K562 (cell line): ENCODE results near the gene DISC1. TPM values are rescaled to one million over a fixed set of nuclear protein-coding genes. Genes with fewer than 3 reads are reported as not detected.
A peak's percentile ranks its signal among the peaks of the same experiment; 100 is the strongest.

ENCODE experiments used
- ATAC-seq: fragments of 200-7000 bp; cut with Tn5 transposase; 3 replicates; pipeline ENCODE4 v1.9.1; 2020; ENCODE audit warnings: moderate library complexity
- BruUV-seq: library from RNA; stranded (reverse); fragments of 400-500 nt; replicated peaks from 2 replicates; lab custom pipeline; 2021; lab: Mats Ljungman, UMichigan
- CTCF ChIA-PET: fragments of 300-600 bp; formaldehyde crosslinking; extraction: SDS; loops from one replicate; lab custom pipeline; 2021; ENCODE audit warnings: low intra/inter-chr PET ratio; lab: Yijun Ruan, JAX
- POLR2A ChIA-PET: fragments of 300-600, 350-650 bp; sonication (Branson Sonifier 250); formaldehyde crosslinking; extraction: SDS; loops from one replicate; lab custom pipeline; 2021; ENCODE audit warnings: antibody characterized with exemption, inconsistent platforms; lab: Yijun Ruan, JAX
- DNase-seq, 4 experiments: peaks; one replicate each; pipeline versions ENCODE4 v3.0.0 to v3.0.0-alpha.2; 2011 to 2018; ENCODE audit warnings: low spot score in 3 of 4, mixed read lengths in 3 of 4; ENCODE audit errors: extremely low read depth in 1 of 4
- FAIRE-seq: peaks from 2 replicates; lab custom pipeline; 2011; peaks lifted over from hg19 to GRCh38; lab: Jason Lieb, UNC
- H2AFZ ChIP-seq: 2 replicates; pipeline ENCODE4 v1.6.0; 2011; ENCODE audit warnings: low read depth, low read length, control low read depth, inconsistent platforms
- H3K27ac ChIP-seq: fragments of 200-600 bp; 3 replicates; pipeline ENCODE4 v1.8.0; 2011; ENCODE audit warnings: low read depth, mild to moderate bottlenecking, control low read depth, inconsistent platforms, low read length, moderate library complexity, mixed read lengths; ENCODE audit errors: extremely low read depth
- H3K27me3 ChIP-seq, 2 experiments: fragments of 300-600 bp in 1 of 2; 2 replicates in 1 of 2; 3 replicates in 1 of 2; pipeline versions ENCODE4 v1.6.0 to v1.8.0; 2011; ENCODE audit warnings: inconsistent platforms in 2 of 2, low read length in 2 of 2, mild to moderate bottlenecking in 1 of 2, mixed read lengths in 1 of 2, moderate library complexity in 1 of 2; ENCODE audit not compliant: control insufficient read depth in 2 of 2, insufficient read depth in 2 of 2
- H3K36me3 ChIP-seq: fragments of 300-600 bp; 3 replicates; pipeline ENCODE4 v1.8.0; 2011; ENCODE audit warnings: mild to moderate bottlenecking, low read length, inconsistent platforms; ENCODE audit not compliant: control insufficient read depth, insufficient read depth
- H3K4me1 ChIP-seq, 2 experiments: fragments of 200-600 bp in 1 of 2; replicated peaks in 1 of 2; 2 replicates in 1 of 2; 3 replicates in 1 of 2; pipeline versions ENCODE4 v1.5.1 to v1.8.0; 2011; ENCODE audit warnings: inconsistent platforms in 2 of 2, low read length in 2 of 2, mild to moderate bottlenecking in 1 of 2, mixed read lengths in 1 of 2, moderate library complexity in 1 of 2; ENCODE audit not compliant: control insufficient read depth in 2 of 2, insufficient read depth in 2 of 2
- H3K4me2 ChIP-seq: 2 replicates; pipeline ENCODE4 v1.6.1; 2011; ENCODE audit warnings: low read length, control low read depth, inconsistent platforms, mixed read lengths; ENCODE audit not compliant: insufficient read depth
- H3K4me3 ChIP-seq: fragments of 200-600 bp; sonication (generic), shearing (Covaris generic); 2 replicates; pipeline ENCODE4 v1.5.1; 2016; ENCODE audit warnings: control low read depth, inconsistent platforms
- H3K79me2 ChIP-seq: fragments of 200-600 bp; 3 replicates; pipeline ENCODE4 v1.8.0; 2011; ENCODE audit warnings: low read length, inconsistent platforms; ENCODE audit not compliant: control insufficient read depth, insufficient read depth
- H3K9ac ChIP-seq, 2 experiments: 2 replicates each; pipeline versions ENCODE4 v1.6.0 to v1.6.1; 2011; ENCODE audit warnings: low read depth in 2 of 2, low read length in 2 of 2, control low read depth in 1 of 2, inconsistent platforms in 1 of 2, mild to moderate bottlenecking in 1 of 2, mixed read lengths in 1 of 2; ENCODE audit not compliant: insufficient read depth in 1 of 2
- H3K9me1 ChIP-seq: one replicate; pipeline ENCODE4 v1.6.0; 2011; ENCODE audit warnings: inconsistent platforms, mild to moderate bottlenecking, low read length, moderate library complexity; ENCODE audit not compliant: control insufficient read depth, insufficient read depth
- H3K9me3 ChIP-seq: replicated peaks from 2 replicates; pipeline ENCODE4 v1.5.1; 2011; ENCODE audit warnings: low read depth, low read length, inconsistent platforms; ENCODE audit not compliant: control insufficient read depth, insufficient read depth
- H4K20me1 ChIP-seq: replicated peaks from 2 replicates; pipeline ENCODE4 v1.6.1; 2011; ENCODE audit warnings: low read length, inconsistent platforms, mixed read lengths; ENCODE audit not compliant: control insufficient read depth, insufficient read depth
- CREB1 ChIP-seq, 2 experiments: sonication (generic) in 1 of 2; formaldehyde crosslinking in 1 of 2; IDR thresholded peaks; 2 replicates each; pipeline versions ENCODE4 v1.6.1 to v1.8.0; 2012 to 2022; ENCODE audit warnings: inconsistent platforms in 1 of 2, mild to moderate bottlenecking in 1 of 2, missing genetic modification reagents in 1 of 2, moderate library complexity in 1 of 2
- FOXA1 ChIP-seq: fragments of 450-650 bp; IDR thresholded peaks from 2 replicates; pipeline ENCODE4 v1.6.1; 2016; ENCODE audit warnings: mild to moderate bottlenecking, borderline replicate concordance
- MED1 ChIP-seq: sonication (generic); formaldehyde crosslinking; IDR thresholded peaks from 2 replicates; pipeline ENCODE4 v1.8.1; 2023; ENCODE audit warnings: missing genetic modification reagents, borderline replicate concordance
- NFIC ChIP-seq: fragments of 450-650 bp; IDR thresholded peaks from 2 replicates; pipeline ENCODE4 v1.6.1; 2017; ENCODE audit warnings: mild to moderate bottlenecking, inconsistent platforms
- NFIX ChIP-seq: fragments of 250-450 bp; sonication (Bioruptor Pico); IDR thresholded peaks from 2 replicates; pipeline ENCODE4 v1.4.0; 2020; ENCODE audit warnings: low read depth, mild to moderate bottlenecking, moderate library complexity
- RBFOX2 ChIP-seq: fragments of 200-400 bp; formaldehyde crosslinking; IDR thresholded peaks from 2 replicates; pipeline ENCODE4 v1.6.1; 2017; ENCODE audit warnings: low read depth, mild to moderate bottlenecking, low read length, moderate library complexity
- SRSF3 ChIP-seq: fragments of 200-400 bp; formaldehyde crosslinking; IDR thresholded peaks from 2 replicates; pipeline ENCODE4 v1.6.1; 2016; ENCODE audit warnings: mild to moderate bottlenecking, low read length, moderate library complexity; ENCODE audit not compliant: insufficient read depth
- ZKSCAN1 ChIP-seq: fragments of 150-350 bp; IDR thresholded peaks from 2 replicates; pipeline ENCODE4 v1.6.1; 2016; ENCODE audit warnings: low read depth, low read length
- ZNF184 ChIP-seq: sonication (generic); formaldehyde crosslinking; IDR thresholded peaks from 2 replicates; pipeline ENCODE4 v1.5.0; 2020; ENCODE audit warnings: missing genetic modification reagents
- WGBS: fragments of 100-300 bp; shearing (Covaris generic); methylation state at CpG from one replicate; pipeline ENCODE4 v1.1.6; 2016; ENCODE audit warnings: low coverage, mixed read lengths; ENCODE audit not compliant: insufficient coverage; ENCODE audit errors: missing lambda C conversion rate; 5-methylcytosine and 5-hydroxymethylcytosine counted together
- in situ Hi-C: fragments of 300-500 bp; cut with MboI; formaldehyde crosslinking; loops from 4 replicates; pipeline ENCODE4 v1.15.0; 2018; ENCODE audit warnings: inconsistent platforms, mixed read lengths
- intact Hi-C: fragments of 100-400 bp; cut with micrococcal nuclease; formaldehyde crosslinking; loops from 2 replicates; pipeline ENCODE4 v1.14.2; 2022
- polyA plus RNA-seq, 8 experiments: library from polyadenylated mRNA; depleted of rRNA in 4 of 8; stranded (reverse) in 5 of 8; unstranded in 3 of 8; fragments of >200 nt; fragmentation: Nextera tagmentation in 2 of 8; fragmentation: Illumina TruSeq in 1 of 8; extraction: Ambion mirVana in 2 of 8; extraction: Trizol in 1 of 8; gene quantifications; 2 replicates each; pipeline versions ENCODE4 v1.2.1 to v1.2.3, GENCODE V29; 2011 to 2014; ENCODE audit warnings: inconsistent platforms in 1 of 8, missing spikeins in 1 of 8
- total RNA-seq, 7 experiments: library from RNA; depleted of rRNA in 6 of 7; stranded (reverse); fragments of >200 nt in 6 of 7; fragmentation: Illumina TruSeq in 2 of 7; extraction: Trizol in 2 of 7; gene quantifications; 2 replicates each; pipeline versions ENCODE4 v1.2.1 to v1.2.3, GENCODE V29; 2011 to 2021; ENCODE audit warnings: low replicate concordance in 1 of 7
- TF ChIP-seq, protein P1 (sequence below): fragments of 200-800 bp; sonication (Bioruptor generic); IDR thresholded peaks from 2 replicates; pipeline ENCODE4 v1.6.1; 2016; ENCODE audit warnings: missing genetic modification characterization, missing compliant biosample characterization
- TF ChIP-seq, protein P2 (sequence below): sonication (generic); formaldehyde crosslinking; IDR thresholded peaks from 2 replicates; pipeline ENCODE4 v1.8.0; 2022; ENCODE audit warnings: mild to moderate bottlenecking, missing genetic modification reagents, borderline replicate concordance
- TF ChIP-seq, protein P3 (sequence below): fragments of 250-450 bp; sonication (Bioruptor Pico); IDR thresholded peaks from 2 replicates; pipeline ENCODE4 v1.5.0; 2020; ENCODE audit warnings: mild to moderate bottlenecking

DISC1 gene
- total and polyA plus RNA-seq, 9 of the 15 experiments (the other 6 are each of a cell fraction or from before 2014, with no cell fraction given) = 0.01 to 0.11 (median 0.08) TPM; not detected in 1

DNA sequence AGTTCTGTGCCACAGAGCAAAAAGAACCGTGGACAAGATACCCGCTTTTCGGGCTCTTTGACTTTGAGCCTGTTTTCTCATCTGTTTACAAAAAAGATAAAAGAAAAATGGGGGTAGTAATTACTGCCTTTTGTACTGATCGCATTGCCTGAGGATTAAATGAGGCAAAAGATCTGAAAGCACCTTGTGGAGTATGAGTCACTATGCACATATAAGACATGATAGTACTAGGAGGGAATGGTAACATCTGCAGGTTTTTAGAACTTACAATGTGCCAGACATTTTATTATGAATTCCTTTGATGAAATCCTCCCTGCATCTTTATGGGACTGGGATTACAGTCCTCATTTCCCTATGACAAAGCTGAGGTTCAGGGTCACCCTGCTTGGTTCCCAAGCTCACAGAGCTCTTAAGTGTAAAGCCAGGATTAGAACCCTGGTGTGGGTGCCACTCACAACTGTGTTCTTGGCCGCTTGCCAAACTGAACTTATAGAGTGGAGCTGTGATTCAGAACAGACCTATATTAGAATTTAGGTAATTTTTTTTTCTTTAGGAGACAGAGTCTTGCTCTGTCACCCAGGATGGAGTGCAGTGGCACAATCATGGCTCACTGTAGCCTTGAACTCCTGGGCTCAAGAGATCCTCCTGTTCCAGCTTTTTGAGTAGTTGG lies 1.8 kb downstream of the DISC1 start:
- Histone ChIP-seq H3K9me3 (no peaks in the 10 kb centered on the region), H2AFZ (no peak overlapping the region), H3K9ac (no peak overlapping the region), H3K36me3 (no peaks in the 10 kb centered on the region), H3K4me1 (peaks cover 0 to 11% of the 10 kb centered on the region in 2 experiments; a peak in 3 of 5 replicates), H3K79me2 (no peaks in the 10 kb centered on the region), H3K4me2 (no peak overlapping the region), H3K27ac (no peak overlapping the region), H4K20me1 (no peaks in the 10 kb centered on the region), H3K9me1 (no peaks in the 10 kb centered on the region), H3K4me3 (no peak overlapping the region), H3K27me3 (peaks cover 28 to 34% of the 10 kb centered on the region in 2 experiments)
- in situ Hi-C loops (no loop called here), intact Hi-C loops (no loop called here)
- DNase-seq (no peak), FAIRE-seq (no peak), ATAC-seq (no peak)
- BruUV-seq = no TSS peak
- WGBS = 0% methylated on average over 5 of the region's 5 CpGs
- POLR2A ChIA-PET = no interaction called here
- CTCF ChIA-PET = no interaction called here
- TF ChIP-seq SRSF3 (no peak), ZKSCAN1 (no peak), ZNF184 (CRISPR knock-in tag) (no peak), CREB1 (IDR thresholded peaks at IDR 0.05) (no peak), CREB1 (CRISPR knock-in tag; IDR thresholded peaks at IDR 0.05) (no peak), FOXA1 (no peak), MED1 (CRISPR knock-in tag) (no peak), NFIC (peak; percentile 93), RBFOX2 (no peak), NFIX (CRISPR knock-in tag) (peak; percentile 89)
- TF ChIP-seq, protein P1, sequence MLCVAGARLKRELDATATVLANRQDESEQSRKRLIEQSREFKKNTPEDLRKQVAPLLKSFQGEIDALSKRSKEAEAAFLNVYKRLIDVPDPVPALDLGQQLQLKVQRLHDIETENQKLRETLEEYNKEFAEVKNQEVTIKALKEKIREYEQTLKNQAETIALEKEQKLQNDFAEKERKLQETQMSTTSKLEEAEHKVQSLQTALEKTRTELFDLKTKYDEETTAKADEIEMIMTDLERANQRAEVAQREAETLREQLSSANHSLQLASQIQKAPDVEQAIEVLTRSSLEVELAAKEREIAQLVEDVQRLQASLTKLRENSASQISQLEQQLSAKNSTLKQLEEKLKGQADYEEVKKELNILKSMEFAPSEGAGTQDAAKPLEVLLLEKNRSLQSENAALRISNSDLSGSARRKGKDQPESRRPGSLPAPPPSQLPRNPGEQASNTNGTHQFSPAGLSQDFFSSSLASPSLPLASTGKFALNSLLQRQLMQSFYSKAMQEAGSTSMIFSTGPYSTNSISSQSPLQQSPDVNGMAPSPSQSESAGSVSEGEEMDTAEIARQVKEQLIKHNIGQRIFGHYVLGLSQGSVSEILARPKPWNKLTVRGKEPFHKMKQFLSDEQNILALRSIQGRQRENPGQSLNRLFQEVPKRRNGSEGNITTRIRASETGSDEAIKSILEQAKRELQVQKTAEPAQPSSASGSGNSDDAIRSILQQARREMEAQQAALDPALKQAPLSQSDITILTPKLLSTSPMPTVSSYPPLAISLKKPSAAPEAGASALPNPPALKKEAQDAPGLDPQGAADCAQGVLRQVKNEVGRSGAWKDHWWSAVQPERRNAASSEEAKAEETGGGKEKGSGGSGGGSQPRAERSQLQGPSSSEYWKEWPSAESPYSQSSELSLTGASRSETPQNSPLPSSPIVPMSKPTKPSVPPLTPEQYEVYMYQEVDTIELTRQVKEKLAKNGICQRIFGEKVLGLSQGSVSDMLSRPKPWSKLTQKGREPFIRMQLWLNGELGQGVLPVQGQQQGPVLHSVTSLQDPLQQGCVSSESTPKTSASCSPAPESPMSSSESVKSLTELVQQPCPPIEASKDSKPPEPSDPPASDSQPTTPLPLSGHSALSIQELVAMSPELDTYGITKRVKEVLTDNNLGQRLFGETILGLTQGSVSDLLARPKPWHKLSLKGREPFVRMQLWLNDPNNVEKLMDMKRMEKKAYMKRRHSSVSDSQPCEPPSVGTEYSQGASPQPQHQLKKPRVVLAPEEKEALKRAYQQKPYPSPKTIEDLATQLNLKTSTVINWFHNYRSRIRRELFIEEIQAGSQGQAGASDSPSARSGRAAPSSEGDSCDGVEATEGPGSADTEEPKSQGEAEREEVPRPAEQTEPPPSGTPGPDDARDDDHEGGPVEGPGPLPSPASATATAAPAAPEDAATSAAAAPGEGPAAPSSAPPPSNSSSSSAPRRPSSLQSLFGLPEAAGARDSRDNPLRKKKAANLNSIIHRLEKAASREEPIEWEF = no peak
- TF ChIP-seq, protein P2, sequence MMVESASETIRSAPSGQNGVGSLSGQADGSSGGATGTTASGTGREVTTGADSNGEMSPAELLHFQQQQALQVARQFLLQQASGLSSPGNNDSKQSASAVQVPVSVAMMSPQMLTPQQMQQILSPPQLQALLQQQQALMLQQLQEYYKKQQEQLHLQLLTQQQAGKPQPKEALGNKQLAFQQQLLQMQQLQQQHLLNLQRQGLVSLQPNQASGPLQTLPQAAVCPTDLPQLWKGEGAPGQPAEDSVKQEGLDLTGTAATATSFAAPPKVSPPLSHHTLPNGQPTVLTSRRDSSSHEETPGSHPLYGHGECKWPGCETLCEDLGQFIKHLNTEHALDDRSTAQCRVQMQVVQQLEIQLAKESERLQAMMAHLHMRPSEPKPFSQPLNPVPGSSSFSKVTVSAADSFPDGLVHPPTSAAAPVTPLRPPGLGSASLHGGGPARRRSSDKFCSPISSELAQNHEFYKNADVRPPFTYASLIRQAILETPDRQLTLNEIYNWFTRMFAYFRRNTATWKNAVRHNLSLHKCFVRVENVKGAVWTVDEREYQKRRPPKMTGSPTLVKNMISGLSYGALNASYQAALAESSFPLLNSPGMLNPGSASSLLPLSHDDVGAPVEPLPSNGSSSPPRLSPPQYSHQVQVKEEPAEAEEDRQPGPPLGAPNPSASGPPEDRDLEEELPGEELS (CRISPR knock-in tag) = no peak
- TF ChIP-seq, protein P3, sequence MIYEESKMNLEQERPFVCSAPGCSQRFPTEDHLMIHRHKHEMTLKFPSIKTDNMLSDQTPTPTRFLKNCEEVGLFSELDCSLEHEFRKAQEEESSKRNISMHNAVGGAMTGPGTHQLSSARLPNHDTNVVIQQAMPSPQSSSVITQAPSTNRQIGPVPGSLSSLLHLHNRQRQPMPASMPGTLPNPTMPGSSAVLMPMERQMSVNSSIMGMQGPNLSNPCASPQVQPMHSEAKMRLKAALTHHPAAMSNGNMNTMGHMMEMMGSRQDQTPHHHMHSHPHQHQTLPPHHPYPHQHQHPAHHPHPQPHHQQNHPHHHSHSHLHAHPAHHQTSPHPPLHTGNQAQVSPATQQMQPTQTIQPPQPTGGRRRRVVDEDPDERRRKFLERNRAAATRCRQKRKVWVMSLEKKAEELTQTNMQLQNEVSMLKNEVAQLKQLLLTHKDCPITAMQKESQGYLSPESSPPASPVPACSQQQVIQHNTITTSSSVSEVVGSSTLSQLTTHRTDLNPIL = no peak
